Caco-2 (cell line): ENCODE measurements around the gene METTL16. TPM values are rescaled to one million over a fixed set of nuclear protein-coding genes. Genes with fewer than 3 reads are reported as not detected.

ENCODE experiments used
- BruUV-seq: library from RNA; stranded (reverse); fragments of 400-500 nt; replicated peaks from 2 replicates; lab custom pipeline; 2021; lab: Mats Ljungman, UMichigan
- CTCF ChIA-PET: fragments of 300-600 bp; sonication (Branson Sonifier 250); formaldehyde crosslinking; loops from one replicate; lab custom pipeline; 2022; ENCODE audit warnings: antibody characterized with exemption; lab: Charles Lee
- POLR2A ChIA-PET: fragments of 300-600 bp; sonication (Branson Sonifier 250); formaldehyde crosslinking; loops from one replicate; lab custom pipeline; 2022; ENCODE audit warnings: antibody characterized with exemption; lab: Charles Lee
- DNase-seq, 2 experiments: peaks; one replicate each; pipeline versions ENCODE4 v3.0.0 to v3.0.0-alpha.2; 2020 to 2022
- H3K27me3 ChIP-seq: replicated peaks from 2 replicates; pipeline ENCODE4 v1.6.0; 2011; ENCODE audit warnings: low read length; ENCODE audit not compliant: control insufficient read depth, insufficient read depth
- H3K36me3 ChIP-seq: 2 replicates; pipeline ENCODE4 v1.5.1; 2011; ENCODE audit warnings: low read length; ENCODE audit not compliant: control insufficient read depth, insufficient read depth
- H3K4me1 ChIP-seq: fragments of 250-450 bp; sonication (Bioruptor Pico); 2 replicates; pipeline ENCODE4 v1.5.1; 2020; ENCODE audit warnings: mild to moderate bottlenecking
- H3K4me3 ChIP-seq: 2 replicates; pipeline ENCODE4 v1.5.1; 2011; ENCODE audit warnings: low read depth, mild to moderate bottlenecking, control low read depth, low read length
- H3K9me3 ChIP-seq: fragments of 250-450 bp; sonication (Bioruptor Pico); 2 replicates; pipeline ENCODE4 v1.5.1; 2020; ENCODE audit warnings: mild to moderate bottlenecking, moderate library complexity
- H3K27ac Mint-ChIP-seq: one replicate; pipeline ENCODE4 v1.8.0; 2022; ENCODE audit warnings: mixed read lengths; ENCODE audit not compliant: unreplicated experiment
- H3K27me3 Mint-ChIP-seq: one replicate; pipeline ENCODE4 v1.8.0; 2022; ENCODE audit warnings: mixed read lengths; ENCODE audit not compliant: insufficient read depth, unreplicated experiment
- H3K36me3 Mint-ChIP-seq: one replicate; pipeline ENCODE4 v1.8.0; 2022; ENCODE audit warnings: mild to moderate bottlenecking, mixed read lengths; ENCODE audit not compliant: insufficient read depth, unreplicated experiment
- H3K4me1 Mint-ChIP-seq: one replicate; pipeline ENCODE4 v1.8.0; 2022; ENCODE audit warnings: low read depth, mixed read lengths; ENCODE audit not compliant: unreplicated experiment
- H3K4me3 Mint-ChIP-seq: one replicate; pipeline ENCODE4 v1.8.0; 2022; ENCODE audit warnings: mild to moderate bottlenecking, moderate library complexity, mixed read lengths; ENCODE audit not compliant: unreplicated experiment
- H3K9me3 Mint-ChIP-seq: one replicate; pipeline ENCODE4 v1.8.0; 2022; ENCODE audit warnings: mixed read lengths; ENCODE audit not compliant: unreplicated experiment
- intact Hi-C: fragments of 100-400 bp; cut with micrococcal nuclease; formaldehyde crosslinking; loops from one replicate; pipeline ENCODE4 v1.10.0; 2022; ENCODE audit not compliant: unreplicated experiment
- total RNA-seq: library from RNA; stranded (reverse); gene quantifications from 2 replicates; pipeline ENCODE4 v1.2.3, GENCODE V29; 2022
- TF ChIP-seq, protein P1 (sequence below), 2 experiments: fragments of 200-600 bp in 1 of 2; IDR thresholded peaks; 1 replicate in 1 of 2; 2 replicates in 1 of 2; pipeline versions ENCODE4 v1.5.1 to v1.8.0; 2011 to 2022; ENCODE audit warnings: antibody characterized with exemption in 1 of 2, control low read depth in 1 of 2, inconsistent platforms in 1 of 2, low read depth in 1 of 2, low read length in 1 of 2, mild to moderate bottlenecking in 1 of 2, moderate library complexity in 1 of 2; ENCODE audit not compliant: insufficient read depth in 1 of 2, severe bottlenecking in 1 of 2, unreplicated experiment in 1 of 2

METTL16 gene
- total RNA-seq, 1 experiment from 2014 or later, result 50.4 TPM

GRCh38 chr17:2457913-2458312, 53.8 kb downstream of the METTL16 start:
- ChIA-PET CTCF (no interaction called here), POLR2A (no interaction called here)
- Mint-ChIP-seq H3K9me3 (no peaks in the 10 kb centered on the region), H3K27me3 (no peaks in the 10 kb centered on the region), H3K27ac (no peak overlapping the region), H3K4me1 (no peaks in the 10 kb centered on the region), H3K36me3 (peaks cover 72% of the 10 kb centered on the region), H3K4me3 (no peak overlapping the region)
- no peaks in the 10 kb centered on the region for H3K4me1 ChIP-seq
- H3K36me3 ChIP-seq, result peaks cover under 1% of the 10 kb centered on the region; the same call in 1 of the 2 replicates
- no peaks in the 10 kb centered on the region for H3K9me3 ChIP-seq
- intact Hi-C loops, result no loop called here
- H3K4me3 ChIP-seq, result no peak overlapping the region
- TF ChIP-seq, protein P1, sequence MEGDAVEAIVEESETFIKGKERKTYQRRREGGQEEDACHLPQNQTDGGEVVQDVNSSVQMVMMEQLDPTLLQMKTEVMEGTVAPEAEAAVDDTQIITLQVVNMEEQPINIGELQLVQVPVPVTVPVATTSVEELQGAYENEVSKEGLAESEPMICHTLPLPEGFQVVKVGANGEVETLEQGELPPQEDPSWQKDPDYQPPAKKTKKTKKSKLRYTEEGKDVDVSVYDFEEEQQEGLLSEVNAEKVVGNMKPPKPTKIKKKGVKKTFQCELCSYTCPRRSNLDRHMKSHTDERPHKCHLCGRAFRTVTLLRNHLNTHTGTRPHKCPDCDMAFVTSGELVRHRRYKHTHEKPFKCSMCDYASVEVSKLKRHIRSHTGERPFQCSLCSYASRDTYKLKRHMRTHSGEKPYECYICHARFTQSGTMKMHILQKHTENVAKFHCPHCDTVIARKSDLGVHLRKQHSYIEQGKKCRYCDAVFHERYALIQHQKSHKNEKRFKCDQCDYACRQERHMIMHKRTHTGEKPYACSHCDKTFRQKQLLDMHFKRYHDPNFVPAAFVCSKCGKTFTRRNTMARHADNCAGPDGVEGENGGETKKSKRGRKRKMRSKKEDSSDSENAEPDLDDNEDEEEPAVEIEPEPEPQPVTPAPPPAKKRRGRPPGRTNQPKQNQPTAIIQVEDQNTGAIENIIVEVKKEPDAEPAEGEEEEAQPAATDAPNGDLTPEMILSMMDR (IDR thresholded peaks at IDR 0.05; ENCODE audit: insufficient read depth in 1 of 2, low read depth in 1 of 2, low read length in 1 of 2, severe bottlenecking in 1 of 2, unreplicated experiment in 1 of 2), result no peak
- H3K27me3 ChIP-seq, result no peaks in the 10 kb centered on the region
- DNase-seq, result no peak
- no TSS peak for BruUV-seq

GRCh38 chr17:2456475-2456874, 55.2 kb downstream of the METTL16 start:
- Histone ChIP-seq H3K27me3 (no peaks in the 10 kb centered on the region), H3K4me3 (no peak overlapping the region), H3K4me1 (no peaks in the 10 kb centered on the region), H3K36me3 (no peaks in the 10 kb centered on the region; the same call in 1 of the 2 replicates), H3K9me3 (no peaks in the 10 kb centered on the region)
- DNase-seq, result no peak
- ChIA-PET CTCF (interaction anchor here (0.7 kb wide), 1 partner anchor 33 kb away, joined by 3 read pairs; no protein-coding TSS in a partner anchor), POLR2A (no interaction called here)
- Mint-ChIP-seq H3K27ac (no peak overlapping the region), H3K9me3 (no peaks in the 10 kb centered on the region), H3K4me3 (no peak overlapping the region), H3K27me3 (no peaks in the 10 kb centered on the region), H3K4me1 (no peaks in the 10 kb centered on the region), H3K36me3 (peaks cover 67% of the 10 kb centered on the region)
- intact Hi-C loops, result no loop called here
- TF ChIP-seq, protein P1 (IDR thresholded peaks at IDR 0.05; ENCODE audit: insufficient read depth in 1 of 2, low read depth in 1 of 2, low read length in 1 of 2, severe bottlenecking in 1 of 2, unreplicated experiment in 1 of 2), result no peak
- BruUV-seq, result no TSS peak

GRCh38 chr17:2455956-2456355, 55.7 kb downstream of the METTL16 start:
- ChIA-PET POLR2A (no interaction called here), CTCF (no interaction called here)
- no peaks in the 10 kb centered on the region for H3K9me3 Mint-ChIP-seq
- Histone ChIP-seq H3K4me1 (no peaks in the 10 kb centered on the region), H3K9me3 (no peaks in the 10 kb centered on the region), H3K4me3 (no peak overlapping the region), H3K36me3 (no peaks in the 10 kb centered on the region; the same call in 1 of the 2 replicates), H3K27me3 (no peaks in the 10 kb centered on the region)
- BruUV-seq, result no TSS peak
- DNase-seq, result no peak
- intact Hi-C loops, result no loop called here
- peaks cover 66% of the 10 kb centered on the region for H3K36me3 Mint-ChIP-seq
- H3K27ac Mint-ChIP-seq, result no peak overlapping the region
- H3K27me3 Mint-ChIP-seq, result no peaks in the 10 kb centered on the region
- TF ChIP-seq, protein P1 (IDR thresholded peaks at IDR 0.05; ENCODE audit: insufficient read depth in 1 of 2, low read depth in 1 of 2, low read length in 1 of 2, severe bottlenecking in 1 of 2, unreplicated experiment in 1 of 2), result no peak
- no peak overlapping the region for H3K4me3 Mint-ChIP-seq
- H3K4me1 Mint-ChIP-seq, result no peaks in the 10 kb centered on the region
